ENCODE results near the gene TTC27. TPM values are rescaled to one million over a fixed set of nuclear protein-coding genes. Genes with fewer than 3 reads are reported as not detected.

The TTC27 gene
- total and polyA plus RNA-seq, 2 of the 13 experiments (the other 11 are each of a cell fraction or from before 2014, with no cell fraction given) = 26.7 to 44.7 TPM

DNA sequence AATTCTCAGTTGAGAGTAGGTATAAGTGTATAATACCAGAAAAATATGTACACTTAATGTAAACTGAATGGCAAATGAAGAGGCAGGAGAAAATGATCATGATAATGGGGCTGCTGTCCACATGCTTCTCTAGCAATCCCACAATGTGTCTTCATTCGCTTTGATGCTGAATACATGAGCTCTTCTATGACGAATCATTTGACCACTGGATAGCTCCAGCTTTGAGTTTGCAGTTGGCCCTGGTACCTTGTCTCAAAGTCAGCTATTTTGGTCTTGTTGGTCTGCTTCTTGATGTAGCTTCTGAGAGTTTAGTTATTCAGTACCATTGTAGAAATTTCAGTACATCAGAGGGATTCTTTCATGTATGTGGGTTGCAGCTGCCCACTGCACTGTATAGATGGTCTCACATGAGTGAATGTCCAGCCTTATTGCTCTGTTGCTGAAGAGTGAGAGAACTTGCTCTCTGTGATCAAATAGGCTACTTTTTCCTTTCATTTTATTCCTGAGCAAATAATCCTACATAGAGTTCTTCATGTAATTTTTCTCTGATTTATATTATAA is 105.1 kb downstream of the TTC27 start:
- ChIA-PET POLR2A (no interaction called here), CTCF (ENCODE audit: low intra/inter-chr PET ratio, low total read pairs) (no interaction called here)
- ATAC-seq = no peak
- Histone ChIP-seq H3K4me1 (ENCODE audit: insufficient read depth, low read length) (no peaks in the 10 kb centered on the region), H3K79me2 (ENCODE audit: insufficient read depth, low read length) (no peaks in the 10 kb centered on the region), H2AFZ (ENCODE audit: low read length) (no peak overlapping the region), H3K27ac (ENCODE audit: extremely low read length, insufficient read depth, low read length) (no peak overlapping the region), H4K20me1 (ENCODE audit: insufficient read depth, low read length) (no peaks in the 10 kb centered on the region), H3K27me3 (ENCODE audit: control insufficient read depth in 1 of 2, insufficient read depth in 2 of 2, low read length in 2 of 2) (no peaks in the 10 kb centered on the region), H3K9ac (ENCODE audit: insufficient read depth, low read depth, low read length) (no peak overlapping the region), H3K4me3 (replicated peaks in 1 of 3; ENCODE audit: insufficient read depth in 1 of 3, low read depth in 2 of 3, low read length in 3 of 3) (no peak overlapping the region), H3K4me2 (ENCODE audit: low read depth, low read length) (no peak overlapping the region), H3K9me3 (ENCODE audit: low read length) (no peaks in the 10 kb centered on the region), H3K36me3 (replicated peaks in 1 of 2; ENCODE audit: control insufficient read depth in 1 of 2, insufficient read depth in 2 of 2, low read length in 2 of 2) (peaks cover 2 to 16% of the 10 kb centered on the region in 2 experiments; a peak in 4 of 5 replicates)
- intact Hi-C loops (cut with micrococcal nuclease; ENCODE audit: unreplicated experiment) = no loop called here
- BruUV-seq (replicated peaks) = no TSS peak
- DNase-seq (ENCODE audit: low spot score) = no peak
- 95% methylated on average over 2 of the region's 2 CpGs for WGBS (ENCODE audit: low lambda C conversion rate)
- TF ChIP-seq HMGA1 (CRISPR knock-in tag; conservative IDR thresholded peaks at IDR 0.05) (no peak), BORCS8-MEF2B (CRISPR knock-in tag; IDR thresholded peaks at IDR 0.05) (no peak), ZNF543 (CRISPR knock-in tag; IDR thresholded peaks at IDR 0.05) (no peak), MAFK (conservative IDR thresholded peaks at IDR 0.05 in 1 of 2, IDR thresholded peaks at IDR 0.05 in 1 of 2; ENCODE audit: low read length in 2 of 2) (no peak), NFE2 (CRISPR knock-in tag; IDR thresholded peaks at IDR 0.05) (no peak)
- FAIRE-seq = no peak
- in situ Hi-C loops (cut with HindIII; ENCODE audit: extremely low pct_ligation_motif_present, low pct_unique_long_range_greater_than_20kb) = no loop called here

DNA sequence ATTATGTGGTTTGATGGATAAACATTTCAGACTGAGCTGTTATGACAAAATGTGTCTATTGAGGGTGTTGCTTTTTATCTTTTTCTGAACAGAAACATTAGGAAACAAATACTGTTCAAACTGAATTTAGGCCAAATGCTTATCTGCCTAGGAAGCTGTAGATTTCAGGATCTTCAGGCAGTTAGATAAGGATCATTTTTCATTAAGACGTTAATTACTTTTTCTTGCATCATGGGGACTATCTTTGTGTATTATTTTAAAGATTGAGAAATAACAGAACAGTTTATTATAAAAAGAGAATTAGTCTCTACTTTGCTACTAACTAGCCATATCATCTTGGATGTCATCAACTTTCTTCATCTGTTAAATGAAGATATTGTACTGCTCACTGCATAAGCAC is 107.5 kb downstream of the TTC27 start:
- BruUV-seq (replicated peaks) = TSS peak; percentile 26
- H3K27ac ChIP-seq (ENCODE audit: extremely low read length, insufficient read depth, low read length) = no peak overlapping the region
- ChIA-PET CTCF (ENCODE audit: low intra/inter-chr PET ratio, low total read pairs) (no interaction called here), POLR2A (no interaction called here)
- H3K27me3 ChIP-seq (ENCODE audit: control insufficient read depth in 1 of 2, insufficient read depth in 2 of 2, low read length in 2 of 2) = no peaks in the 10 kb centered on the region
- in situ Hi-C loops (cut with HindIII; ENCODE audit: extremely low pct_ligation_motif_present, low pct_unique_long_range_greater_than_20kb) (no loop called here), intact Hi-C loops (cut with micrococcal nuclease; ENCODE audit: unreplicated experiment) (no loop called here)
- whole genome bisulfite sequencing (ENCODE audit: low lambda C conversion rate) = 88% methylated on average over 1 of the region's 1 CpG
- no peak overlapping the region for H3K4me3 ChIP-seq (replicated peaks in 1 of 3; ENCODE audit: insufficient read depth in 1 of 3, low read depth in 2 of 3, low read length in 3 of 3)
- no peaks in the 10 kb centered on the region for H3K9me3 ChIP-seq (ENCODE audit: low read length)
- DNase-seq (ENCODE audit: low spot score) = no peak
- H3K79me2 ChIP-seq (ENCODE audit: insufficient read depth, low read length) = no peaks in the 10 kb centered on the region
- no peak overlapping the region for H3K9ac ChIP-seq (ENCODE audit: insufficient read depth, low read depth, low read length)
- no peaks in the 10 kb centered on the region for H3K4me1 ChIP-seq (ENCODE audit: insufficient read depth, low read length)
- ATAC-seq = no peak
- H3K36me3 ChIP-seq (replicated peaks in 1 of 2; ENCODE audit: control insufficient read depth in 1 of 2, insufficient read depth in 2 of 2, low read length in 2 of 2) = peaks cover 2 to 23% of the 10 kb centered on the region in 2 experiments
- TF ChIP-seq IRF2 (CRISPR knock-in tag; IDR thresholded peaks at IDR 0.05) (no peak), ZNF775 (CRISPR knock-in tag; IDR thresholded peaks at IDR 0.05; ENCODE audit: borderline replicate concordance) (no peak), ZNF589 (CRISPR knock-in tag; conservative IDR thresholded peaks at IDR 0.05) (no peak), TCF7 (IDR thresholded peaks at IDR 0.05; ENCODE audit: low read depth) (no peak), SOX6 (IDR thresholded peaks at IDR 0.05) (no peak), SOX6 (CRISPR knock-in tag; IDR thresholded peaks at IDR 0.05) (no peak), ZNF431 (CRISPR knock-in tag; IDR thresholded peaks at IDR 0.05; ENCODE audit: borderline replicate concordance, low read depth) (no peak)
- no peak for FAIRE-seq
- H3K4me2 ChIP-seq (ENCODE audit: low read depth, low read length) = no peak overlapping the region
- H2AFZ ChIP-seq (ENCODE audit: low read length) = no peak overlapping the region
- no peaks in the 10 kb centered on the region for H4K20me1 ChIP-seq (ENCODE audit: insufficient read depth, low read length)

Data from HepG2 (cell line).